HG03025 (cell line): Measurements from ENCODE around the gene VPS39.

Source experiments
- ATAC-seq: cut with Tn5 transposase; IDR thresholded peaks from one replicate; pipeline ENCODE4 v1.9.1; 2021; ENCODE audit warnings: mild to moderate bottlenecking, moderate library complexity; ENCODE audit not compliant: unreplicated experiment, low FRiP score

Gene VPS39

GRCh38 chr15:42201801-42202200 lies 6.3 kb downstream of the VPS39 start:
- no peak for ATAC-seq

- no peak for ATAC-seq
Observed at GRCh38 chr15:42199126-42199525, 9.0 kb downstream of the VPS39 start.

GRCh38 chr15:42198516-42198915 lies 9.6 kb downstream of the VPS39 start:
- no peak for ATAC-seq

- no peak for ATAC-seq
Observed at GRCh38 chr15:42194513-42194912, 13.6 kb downstream of the VPS39 start.

GRCh38 chr15:42193383-42193782 lies 14.7 kb downstream of the VPS39 start:
- ATAC-seq, result no peak

- no peak for ATAC-seq
Observed at GRCh38 chr15:42191610-42192346, 16.3 kb downstream of the VPS39 start.

GRCh38 chr15:42190370-42190769 lies 17.7 kb downstream of the VPS39 start:
- no peak for ATAC-seq

- ATAC-seq, result no peak
Observed at GRCh38 chr15:42185801-42186200, 22.3 kb downstream of the VPS39 start.

GRCh38 chr15:42184736-42185135 lies 23.4 kb downstream of the VPS39 start:
- ATAC-seq, result no peak

GRCh38 chr15:42184296-42184695 lies 23.8 kb downstream of the VPS39 start:
- ATAC-seq, result no peak

- no peak for ATAC-seq
Observed at GRCh38 chr15:42182961-42183360, 25.1 kb downstream of the VPS39 start.

GRCh38 chr15:42182328-42182886 lies 25.7 kb downstream of the VPS39 start:
- ATAC-seq, result no peak

GRCh38 chr15:42178056-42178455 lies 30.0 kb downstream of the VPS39 start:
- no peak for ATAC-seq

GRCh38 chr15:42175671-42176070 lies 32.4 kb downstream of the VPS39 start:
- ATAC-seq, result no peak

- no peak for ATAC-seq
Observed at GRCh38 chr15:42172475-42172874, 35.6 kb downstream of the VPS39 start.

GRCh38 chr15:42171795-42172194 lies 36.3 kb downstream of the VPS39 start:
- no peak for ATAC-seq

- ATAC-seq, result no peak
Observed at GRCh38 chr15:42171122-42171521, 37.0 kb downstream of the VPS39 start.

GRCh38 chr15:42166225-42166940 lies 41.7 kb downstream of the VPS39 start:
- no peak for ATAC-seq

GRCh38 chr15:42165106-42165505 lies 43.0 kb downstream of the VPS39 start:
- ATAC-seq, result no peak

- no peak for ATAC-seq
Observed at GRCh38 chr15:42163947-42164550, 44.1 kb downstream of the VPS39 start.

- no peak for ATAC-seq
Observed at GRCh38 chr15:42163291-42163690, 44.8 kb downstream of the VPS39 start.
